Neuronal stem cell (in vitro differentiated cells): Measurements from ENCODE around the gene CABP2.
A peak's percentile ranks its signal among the peaks of the same experiment; 100 is the strongest.

Experiments used
- DNase-seq: peaks from one replicate; pipeline ENCODE4 v3.0.0-alpha.2; 2013; ENCODE audit warnings: low spot score
- H2AFZ ChIP-seq: one replicate; pipeline ENCODE4 v1.6.1; 2013; ENCODE audit warnings: mild to moderate bottlenecking, low read length, inconsistent platforms
- H2AK5ac ChIP-seq: 2 replicates; pipeline ENCODE4 v1.6.1; 2013; ENCODE audit warnings: low read depth, mild to moderate bottlenecking, inconsistent platforms, low read length, moderate library complexity, mixed read lengths
- H2BK120ac ChIP-seq: 2 replicates; pipeline ENCODE4 v1.6.1; 2013; ENCODE audit warnings: low read depth, mild to moderate bottlenecking, inconsistent platforms, low read length, moderate library complexity, mixed read lengths
- H2BK12ac ChIP-seq: one replicate; pipeline ENCODE4 v1.6.1; 2013; ENCODE audit warnings: low read length, inconsistent platforms
- H2BK15ac ChIP-seq: 2 replicates; pipeline ENCODE4 v1.6.1; 2013; ENCODE audit warnings: mild to moderate bottlenecking, low read length, inconsistent platforms, mixed read lengths
- H2BK5ac ChIP-seq: one replicate; pipeline ENCODE4 v1.6.1; 2013; ENCODE audit warnings: inconsistent platforms, mild to moderate bottlenecking, low read length, moderate library complexity
- H3K14ac ChIP-seq: one replicate; pipeline ENCODE4 v1.6.1; 2013; ENCODE audit warnings: low read length, inconsistent platforms
- H3K18ac ChIP-seq: 2 replicates; pipeline ENCODE4 v1.6.1; 2013; ENCODE audit warnings: low read length, inconsistent platforms
- H3K23ac ChIP-seq: 2 replicates; pipeline ENCODE4 v1.6.1; 2013; ENCODE audit warnings: low read depth, mild to moderate bottlenecking, mixed read lengths, low read length, inconsistent platforms; ENCODE audit not compliant: poor library complexity
- H3K27ac ChIP-seq: replicated peaks from 3 replicates; pipeline ENCODE4 v1.5.1; 2013; ENCODE audit warnings: low read length, inconsistent platforms
- H3K27me3 ChIP-seq, 3 experiments: 2 replicates each; pipeline ENCODE4 v1.6.1; 2013; ENCODE audit warnings: low read length in 3 of 3, mild to moderate bottlenecking in 2 of 3, inconsistent platforms in 1 of 3, low read depth in 1 of 3, mixed read lengths in 1 of 3, moderate library complexity in 1 of 3; ENCODE audit not compliant: control insufficient read depth in 3 of 3, insufficient read depth in 3 of 3
- H3K36me3 ChIP-seq, 2 donors: replicated peaks in 1 of 2; 2 replicates each; pipeline ENCODE4 v1.6.1; 2013; ENCODE audit warnings: low read length in 2 of 2; ENCODE audit not compliant: control insufficient read depth in 2 of 2, insufficient read depth in 2 of 2
- H3K4ac ChIP-seq: 2 replicates; pipeline ENCODE4 v1.6.1; 2013; ENCODE audit warnings: inconsistent platforms, mild to moderate bottlenecking, low read length, moderate library complexity
- H3K4me1 ChIP-seq, 2 donors: 1 replicate in 1 of 2; 2 replicates in 1 of 2; pipeline ENCODE4 v1.6.1; 2013; ENCODE audit warnings: low read length in 2 of 2, low read depth in 1 of 2; ENCODE audit not compliant: control insufficient read depth in 2 of 2, insufficient read depth in 1 of 2
- H3K4me2 ChIP-seq: one replicate; pipeline ENCODE4 v1.6.1; 2013; ENCODE audit warnings: mild to moderate bottlenecking, low read length, inconsistent platforms; ENCODE audit not compliant: insufficient read depth, poor library complexity, severe bottlenecking
- H3K4me3 ChIP-seq, 2 donors: 2 replicates each; pipeline ENCODE4 v1.5.1; 2013; ENCODE audit warnings: low read length in 2 of 2, mild to moderate bottlenecking in 2 of 2, inconsistent platforms in 1 of 2, moderate library complexity in 1 of 2
- H3K79me1 ChIP-seq: one replicate; pipeline ENCODE4 v1.6.1; 2013; ENCODE audit warnings: low read depth, mild to moderate bottlenecking, inconsistent platforms, low read length, moderate library complexity
- H3K9ac ChIP-seq: one replicate; pipeline ENCODE4 v1.6.1; 2013; ENCODE audit warnings: mild to moderate bottlenecking, low read depth, low read length, inconsistent platforms; ENCODE audit not compliant: poor library complexity
- H3K9me3 ChIP-seq, 2 donors: replicated peaks in 1 of 2; 2 replicates each; pipeline versions ENCODE3 to v1.6.1; 2013; ENCODE audit warnings: low read length in 2 of 2, mild to moderate bottlenecking in 2 of 2, inconsistent platforms in 1 of 2, low read depth in 1 of 2, mixed read lengths in 1 of 2, moderate library complexity in 1 of 2; ENCODE audit not compliant: control insufficient read depth in 2 of 2, insufficient read depth in 1 of 2
- H4K8ac ChIP-seq: one replicate; pipeline ENCODE4 v1.6.1; 2013; ENCODE audit warnings: low read depth, mild to moderate bottlenecking, inconsistent platforms, low read length, moderate library complexity
- H4K91ac ChIP-seq: one replicate; pipeline ENCODE4 v1.6.1; 2013; ENCODE audit warnings: low read length, low read depth, mild to moderate bottlenecking, inconsistent platforms; ENCODE audit not compliant: poor library complexity
- WGBS, 2 donors: extraction: QIAGEN DNeasy Blood & Tissue Kit; methylation state at CpG; one replicate each; pipeline ENCODE4 v1.1.7; 2013; ENCODE audit warnings: missing lambda C conversion rate in 2 of 2, mixed read lengths in 1 of 2; ENCODE audit not compliant: insufficient read length in 2 of 2, insufficient replicate concordance in 1 of 2; ENCODE audit errors: extremely low coverage in 2 of 2; 5-methylcytosine and 5-hydroxymethylcytosine counted together

CABP2 gene

GRCh38 chr11:67543585-67543984 is 20.3 kb upstream of the CABP2 start:
- Histone ChIP-seq H3K23ac (no peak overlapping the region), H3K9ac (no peak overlapping the region), H3K27ac (no peak overlapping the region), H4K8ac (no peak overlapping the region), H3K27me3 (peaks cover 0 to 10% (median 0%) of the 10 kb centered on the region in 3 experiments), H2BK15ac (no peak overlapping the region), H4K91ac (no peak overlapping the region), H3K36me3 (no peaks in the 10 kb centered on the region), H2BK12ac (no peak overlapping the region), H2BK5ac (no peak overlapping the region), H3K4me2 (no peak overlapping the region), H3K79me1 (no peaks in the 10 kb centered on the region), H3K4me3 (no peak overlapping the region), H2AFZ (no peak overlapping the region), H3K14ac (no peak overlapping the region), H3K18ac (peak overlapping the region; percentile 20), H3K4ac (no peak overlapping the region), H2BK120ac (no peak overlapping the region), H3K4me1 (peaks cover 0 to 3% of the 10 kb centered on the region in 2 donors), H3K9me3 (no peaks in the 10 kb centered on the region), H2AK5ac (no peak overlapping the region)
- no CpG with 5 or more reads among the region's 2 CpGs for WGBS, 2 donors
- DNase-seq = no peak

DNA sequence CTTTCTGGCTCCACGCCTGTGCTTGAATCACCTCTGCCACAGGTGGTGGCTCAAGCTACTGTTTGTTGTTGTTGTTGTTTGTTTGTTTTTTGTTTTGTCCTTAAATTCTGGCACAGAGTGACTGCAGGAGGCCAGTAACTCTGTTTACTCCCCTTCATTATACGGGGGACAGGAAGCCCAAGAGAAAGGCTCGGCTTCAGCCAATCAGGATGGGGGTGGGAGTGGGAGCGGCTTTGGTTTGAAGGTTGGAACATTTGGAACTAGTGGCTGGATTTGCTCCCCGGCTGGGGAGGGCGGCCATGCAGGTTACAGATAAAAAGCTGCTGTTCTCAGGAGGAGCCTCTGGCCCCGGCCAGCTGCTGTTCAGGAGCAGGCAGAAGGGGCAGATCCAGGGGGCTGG is 19.7 kb upstream of the CABP2 start:
- Histone ChIP-seq H3K27me3 (peaks cover 0 to 10% (median 0%) of the 10 kb centered on the region in 3 experiments), H4K91ac (no peak overlapping the region), H3K18ac (peak overlapping the region; percentile 29), H3K4me2 (no peak overlapping the region), H3K4ac (no peak overlapping the region), H4K8ac (no peak overlapping the region), H3K79me1 (no peaks in the 10 kb centered on the region), H2BK120ac (no peak overlapping the region), H3K9me3 (no peaks in the 10 kb centered on the region), H2BK12ac (no peak overlapping the region), H2AK5ac (no peak overlapping the region), H3K4me1 (peaks cover 0 to 3% of the 10 kb centered on the region in 2 donors), H2BK5ac (no peak overlapping the region), H3K36me3 (no peaks in the 10 kb centered on the region), H2BK15ac (no peak overlapping the region), H3K27ac (no peak overlapping the region), H3K23ac (no peak overlapping the region), H3K9ac (no peak overlapping the region), H2AFZ (peak overlapping the region; percentile 28), H3K4me3 (no peak overlapping the region), H3K14ac (no peak overlapping the region)
- no CpG with 5 or more reads among the region's 7 CpGs for WGBS, 2 donors
- no peak for DNase-seq

DNA sequence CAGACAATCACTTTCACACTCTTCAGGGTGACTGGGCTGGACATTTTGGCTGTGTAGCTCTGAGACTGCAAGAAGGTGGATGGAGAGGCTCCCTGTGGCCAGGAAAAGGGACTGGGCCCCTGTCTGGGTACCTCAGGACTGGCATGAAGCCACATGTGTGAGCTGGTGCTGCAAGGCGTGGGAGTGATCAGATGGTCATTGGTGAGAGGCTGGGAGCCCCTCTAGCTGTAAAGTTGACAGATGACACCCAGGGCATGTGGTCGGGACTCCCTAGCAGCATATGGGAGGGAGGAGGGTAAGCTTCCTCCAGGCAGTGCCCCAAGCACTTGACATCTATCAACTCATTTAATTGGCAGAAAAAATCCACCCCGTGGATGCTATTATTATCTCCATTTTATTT is 18.9 kb upstream of the CABP2 start:
- H3K9ac ChIP-seq = no peak overlapping the region
- no peak overlapping the region for H2BK15ac ChIP-seq
- H3K14ac ChIP-seq = no peak overlapping the region
- H3K36me3 ChIP-seq = no peaks in the 10 kb centered on the region
- no peak overlapping the region for H2BK12ac ChIP-seq
- no peaks in the 10 kb centered on the region for H3K9me3 ChIP-seq
- no peaks in the 10 kb centered on the region for H3K79me1 ChIP-seq
- no peak overlapping the region for H4K8ac ChIP-seq
- no peak overlapping the region for H4K91ac ChIP-seq
- H2BK120ac ChIP-seq = peak overlapping the region; percentile 69
- no CpG with 5 or more reads among the region's 3 CpGs for WGBS, 2 donors
- peaks cover 0 to 3% of the 10 kb centered on the region in 2 donors for H3K4me1 ChIP-seq
- H3K27ac ChIP-seq = no peak overlapping the region
- DNase-seq = no peak
- no peak overlapping the region for H3K4me3 ChIP-seq
- H3K27me3 ChIP-seq = peaks cover 0 to 10% (median 0%) of the 10 kb centered on the region in 3 experiments
- H2AK5ac ChIP-seq = no peak overlapping the region
- no peak overlapping the region for H3K23ac ChIP-seq
- no peak overlapping the region for H3K4me2 ChIP-seq
- no peak overlapping the region for H3K18ac ChIP-seq
- no peak overlapping the region for H2BK5ac ChIP-seq
- H3K4ac ChIP-seq = no peak overlapping the region
- H2AFZ ChIP-seq = no peak overlapping the region

DNA sequence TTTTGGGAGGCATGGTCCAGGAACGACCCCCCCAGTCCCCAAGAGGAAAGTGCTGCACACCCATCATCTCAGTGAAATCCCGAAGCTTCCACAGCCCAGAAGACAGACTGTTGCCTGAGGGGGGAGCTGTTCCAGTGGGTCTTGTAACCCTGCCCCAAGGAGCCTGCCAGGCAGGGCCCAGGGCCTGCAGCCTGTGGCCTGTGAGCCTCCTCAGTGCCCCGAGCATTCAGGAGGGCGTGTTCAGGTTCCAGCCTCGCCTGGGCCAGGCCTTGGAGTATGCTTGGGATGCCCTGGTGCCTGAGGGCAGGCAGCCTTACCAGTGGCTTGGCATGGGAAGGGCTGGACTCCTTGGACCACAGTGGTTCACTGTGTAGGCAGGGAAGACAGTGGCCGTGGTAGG is 18.0 kb upstream of the CABP2 start:
- Histone ChIP-seq H3K23ac (peak overlapping the region; percentile 34), H2BK15ac (no peak overlapping the region), H3K79me1 (no peaks in the 10 kb centered on the region), H3K27me3 (peaks cover 0 to 6% (median 0%) of the 10 kb centered on the region in 3 experiments), H3K18ac (peak overlapping the region; percentile 81), H4K91ac (no peak overlapping the region), H3K4ac (no peak overlapping the region), H3K4me1 (peaks cover 0 to 3% of the 10 kb centered on the region in 2 donors), H3K4me2 (no peak overlapping the region), H2BK120ac (no peak overlapping the region), H3K9me3 (no peaks in the 10 kb centered on the region), H3K9ac (no peak overlapping the region), H3K27ac (no peak overlapping the region), H2BK5ac (no peak overlapping the region), H3K36me3 (no peaks in the 10 kb centered on the region), H2AFZ (no peak overlapping the region), H4K8ac (no peak overlapping the region), H3K4me3 (no peak overlapping the region), H2BK12ac (no peak overlapping the region), H2AK5ac (peak overlapping the region; percentile 90), H3K14ac (peak overlapping the region; percentile 58)
- no CpG with 5 or more reads among the region's 6 CpGs for WGBS, 2 donors
- DNase-seq = no peak
